Measurements from ENCODE around the gene WNK2.
"Not testable (repeated sequence)": the region's sequence is repeated elsewhere in the genome, so short reads cannot be mapped to it uniquely, and the experiment has no call there.

WNK2 gene

GRCh38 chr9:93240891-93241334 is 57.0 kb downstream of the WNK2 start:
- no peak for DNase-seq

DNA sequence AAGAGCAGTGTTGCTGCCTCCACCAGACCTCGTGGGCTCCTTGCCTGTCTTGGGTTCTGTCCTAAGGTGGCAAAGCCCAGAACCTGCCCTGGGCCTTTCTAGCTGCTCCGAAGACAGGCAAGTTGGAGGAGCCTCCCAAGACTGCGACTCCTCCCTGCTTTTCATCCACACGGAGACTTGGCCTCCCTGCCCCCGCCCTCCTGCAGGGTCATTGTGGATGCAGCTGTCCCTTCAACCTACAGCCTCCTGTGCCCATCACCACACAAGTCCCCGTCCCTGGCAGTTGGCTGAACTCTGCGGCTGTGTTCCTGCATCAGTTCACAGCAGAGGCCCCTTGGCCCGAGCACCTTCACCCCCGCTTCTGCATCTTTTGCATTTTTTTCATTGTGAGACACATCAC is 59.2 kb downstream of the WNK2 start:
- DNase-seq, result no peak

DNA sequence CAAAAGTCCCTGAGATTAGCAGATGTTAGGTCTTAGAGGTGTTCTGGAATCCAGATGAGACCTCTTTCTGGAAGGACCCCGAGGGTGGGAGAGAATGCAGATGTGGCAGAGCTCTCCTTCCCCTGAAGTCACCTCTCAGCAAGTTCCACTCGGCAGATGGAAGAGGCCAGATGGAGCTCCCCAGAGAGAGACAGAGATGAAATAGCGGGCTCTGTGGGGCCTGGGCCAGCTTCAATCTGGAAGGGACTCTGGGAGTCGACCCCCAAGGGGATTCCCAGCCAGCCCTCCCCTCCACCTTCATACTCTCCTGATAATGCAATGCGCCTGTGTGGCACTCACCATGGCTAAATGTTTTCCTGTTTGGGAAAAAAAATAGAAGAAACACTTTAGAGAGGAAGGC is 60.2 kb downstream of the WNK2 start:
- no peak for DNase-seq

GRCh38 chr9:93244510-93245436 is 60.8 kb downstream of the WNK2 start:
- no peak for DNase-seq

- DNase-seq, result no peak
Observed at GRCh38 chr9:93245437-93245970, 61.6 kb downstream of the WNK2 start.

DNA sequence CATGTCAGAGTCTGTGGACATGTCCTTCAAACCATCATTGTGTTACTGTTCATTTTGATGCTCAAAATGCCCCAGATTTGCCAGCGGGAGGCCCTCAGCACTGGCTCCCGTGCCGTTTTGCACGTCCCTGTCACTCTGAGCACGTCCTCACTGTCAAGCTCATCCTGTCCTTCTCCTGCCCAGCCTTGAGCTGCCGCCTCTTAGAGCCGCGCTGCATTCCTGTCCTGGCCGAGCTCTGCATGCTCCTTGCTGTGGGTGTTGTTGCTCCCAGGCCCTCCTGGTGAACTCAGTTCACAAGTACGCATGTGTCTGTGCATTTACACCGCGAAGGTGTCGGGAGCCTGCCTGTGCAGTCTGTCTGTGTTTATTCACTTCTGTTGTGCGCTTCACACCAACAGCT is 62.2 kb downstream of the WNK2 start:
- no peak for DNase-seq

- no peak for DNase-seq
Observed at GRCh38 chr9:93246526-93246925, 62.6 kb downstream of the WNK2 start.

DNA sequence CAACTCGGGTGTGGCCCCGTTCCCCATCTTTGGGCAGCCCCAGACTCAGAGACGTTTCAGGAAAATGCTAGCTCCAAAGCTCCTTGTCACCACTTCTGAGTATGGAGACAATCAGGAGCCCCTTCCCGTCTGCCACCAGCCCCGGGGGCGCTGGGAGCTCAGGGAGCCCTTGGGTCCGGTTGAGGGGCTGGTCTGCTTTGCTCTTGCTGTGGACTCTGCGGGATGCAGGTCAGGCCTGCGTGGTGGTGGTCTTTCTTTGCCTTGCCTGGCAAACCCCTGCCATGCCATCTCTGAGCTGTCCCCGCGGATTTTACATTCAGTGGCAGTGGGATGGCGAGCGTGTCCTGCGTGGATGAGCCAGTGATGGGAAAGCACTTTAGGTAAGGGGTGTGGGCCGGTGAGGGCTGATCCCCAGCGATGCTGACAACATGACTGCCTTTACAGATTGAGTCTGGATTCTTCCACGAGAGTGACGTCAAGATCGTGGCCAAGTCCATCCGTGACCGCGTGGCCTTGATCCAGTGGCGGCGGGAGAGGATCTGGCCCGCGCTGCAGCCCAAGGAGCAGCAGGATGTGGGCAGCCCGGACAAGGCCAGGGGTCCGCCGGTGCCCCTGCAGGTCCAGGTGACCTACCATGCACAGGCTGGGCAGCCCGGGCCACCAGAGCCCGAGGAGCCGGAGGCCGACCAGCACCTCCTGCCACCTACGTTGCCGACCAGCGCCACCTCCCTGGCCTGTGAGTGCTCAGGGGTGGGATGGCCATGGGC is 63.3 kb downstream of the WNK2 start:
- no peak for DNase-seq

- DNase-seq, result no peak
Observed at GRCh38 chr9:93247892-93248291, 64.0 kb downstream of the WNK2 start.

- DNase-seq, result no peak
Observed at GRCh38 chr9:93248386-93249040, 64.6 kb downstream of the WNK2 start.

DNA sequence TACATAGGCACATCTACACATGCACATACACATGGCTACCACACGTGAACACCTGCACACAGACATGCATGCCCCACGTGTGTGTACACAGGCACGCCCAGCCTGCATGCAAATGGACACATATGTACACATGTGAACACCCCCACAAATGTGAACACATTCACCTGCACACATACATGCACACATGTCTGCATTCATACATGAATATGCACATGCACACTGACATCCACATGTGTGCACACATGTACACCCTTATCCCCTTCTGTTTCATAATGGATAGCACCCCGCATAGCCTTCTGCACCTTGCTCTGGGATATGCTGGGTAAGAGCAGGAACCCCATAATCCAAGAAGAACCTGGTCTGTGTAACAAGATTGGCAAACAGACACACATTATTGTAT is 66.2 kb downstream of the WNK2 start:
- no peak for DNase-seq

DNA sequence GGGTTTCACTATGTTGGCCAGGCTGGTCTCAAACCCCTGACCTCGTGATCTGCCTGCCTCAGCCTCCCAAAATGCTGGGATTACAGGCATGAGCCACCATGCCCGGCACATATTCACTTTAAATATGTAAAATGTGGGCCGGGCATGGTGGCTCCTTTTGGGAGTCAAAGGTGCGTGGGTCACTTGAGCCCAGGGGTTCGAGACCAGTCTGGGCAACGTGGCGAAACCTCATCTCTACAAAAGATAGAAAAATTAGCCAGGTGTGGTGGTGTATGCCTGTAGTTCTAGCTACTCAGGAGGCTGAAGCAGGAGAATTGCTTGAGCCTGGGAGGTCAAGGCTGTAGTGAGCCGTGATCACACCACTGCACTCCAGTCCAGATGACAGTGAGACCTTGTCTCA is 67.4 kb downstream of the WNK2 start:
- not testable (repeated sequence) for DNase-seq

DNA sequence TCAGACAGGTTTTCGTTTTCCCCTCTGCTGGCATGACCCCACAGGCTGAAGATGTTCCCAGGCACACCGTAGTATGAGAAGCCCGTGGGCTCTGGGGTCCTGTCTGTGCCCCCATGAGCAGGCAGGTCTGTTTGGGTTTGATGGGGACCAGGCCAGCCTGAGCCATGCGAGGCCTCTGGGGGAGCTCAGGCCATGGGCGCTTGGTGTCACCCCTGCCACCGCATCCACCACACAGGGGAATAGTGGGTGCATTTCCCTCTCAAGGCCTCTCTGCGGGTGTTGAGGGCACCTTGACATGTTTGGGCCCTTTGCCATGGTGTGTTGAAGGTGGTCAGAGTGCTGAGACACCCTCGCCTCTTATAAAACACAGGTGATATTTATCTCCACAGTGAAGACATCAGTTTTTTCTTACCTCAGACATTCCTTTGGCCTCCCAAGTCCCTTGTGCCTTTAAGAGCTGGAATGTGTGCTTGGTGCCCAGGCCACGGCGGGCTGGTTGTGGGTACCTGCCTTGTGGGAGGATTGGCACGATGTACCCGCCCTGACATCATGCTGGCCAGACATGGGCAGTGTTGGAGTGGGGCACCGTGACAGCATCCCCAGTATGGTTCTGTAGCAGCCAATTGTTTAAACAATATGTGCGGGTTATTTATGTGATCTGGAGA is 68.3 kb downstream of the WNK2 start:
- no peak for DNase-seq

GRCh38 chr9:93252781-93253530 is 69.0 kb downstream of the WNK2 start:
- no peak for DNase-seq

- no peak for DNase-seq
Observed at GRCh38 chr9:93253633-93254032, 69.7 kb downstream of the WNK2 start.

DNA sequence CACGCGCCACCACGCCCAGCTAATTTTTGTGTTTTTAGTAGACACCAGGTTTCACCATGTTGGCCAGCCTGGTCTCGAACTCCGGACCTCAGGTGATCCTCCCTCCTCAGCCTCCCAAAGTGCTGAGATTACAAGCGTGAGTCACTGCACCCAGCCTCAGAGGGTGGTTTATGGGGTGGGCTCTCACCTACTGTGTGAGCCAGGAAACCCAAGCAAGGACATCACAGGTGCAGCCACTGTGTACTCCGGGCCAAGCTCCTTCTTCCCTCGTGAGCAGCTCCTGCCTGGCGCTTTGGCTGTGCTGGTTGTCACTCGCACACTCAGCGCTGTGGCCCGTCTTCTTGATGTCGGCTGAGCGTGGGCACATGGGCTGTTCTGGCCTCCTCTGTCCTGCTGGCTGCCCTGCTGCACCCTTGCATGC is 70.1 kb downstream of the WNK2 start:
- DNase-seq, result no peak

DNA sequence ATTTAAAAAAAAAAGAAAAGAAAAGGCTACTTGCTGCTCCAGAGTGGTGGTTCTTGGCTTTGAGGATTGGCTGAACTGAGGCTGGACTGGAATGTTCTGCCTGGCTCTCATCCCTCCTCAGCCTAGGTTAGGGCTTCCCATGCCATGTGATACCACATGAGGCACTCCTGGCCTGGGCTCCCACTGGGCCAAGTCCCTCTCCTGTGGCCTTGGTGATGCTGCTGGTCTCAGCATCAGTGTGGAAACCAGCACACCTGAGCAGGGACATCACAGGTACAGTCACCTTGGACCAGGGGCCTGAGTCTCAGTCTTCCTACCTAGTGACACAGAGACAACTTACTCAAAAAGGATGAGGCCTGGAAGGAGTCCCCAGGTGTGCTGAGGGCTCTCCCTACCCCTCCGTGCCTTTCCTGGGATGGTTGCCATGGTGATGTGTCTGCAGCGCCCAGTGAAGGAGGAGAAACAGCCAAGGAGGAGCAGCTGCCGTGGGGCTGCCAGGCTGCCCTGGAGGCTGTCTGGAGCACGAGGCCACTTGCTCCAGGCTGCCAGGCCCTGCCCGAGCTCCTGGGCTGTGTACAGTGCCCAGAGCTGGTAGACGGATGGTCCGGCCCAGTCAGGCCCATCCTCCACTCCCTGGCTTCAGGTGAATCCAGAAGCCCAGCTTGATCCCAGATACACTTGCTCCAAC is 71.0 kb downstream of the WNK2 start:
- DNase-seq, result no peak

DNA sequence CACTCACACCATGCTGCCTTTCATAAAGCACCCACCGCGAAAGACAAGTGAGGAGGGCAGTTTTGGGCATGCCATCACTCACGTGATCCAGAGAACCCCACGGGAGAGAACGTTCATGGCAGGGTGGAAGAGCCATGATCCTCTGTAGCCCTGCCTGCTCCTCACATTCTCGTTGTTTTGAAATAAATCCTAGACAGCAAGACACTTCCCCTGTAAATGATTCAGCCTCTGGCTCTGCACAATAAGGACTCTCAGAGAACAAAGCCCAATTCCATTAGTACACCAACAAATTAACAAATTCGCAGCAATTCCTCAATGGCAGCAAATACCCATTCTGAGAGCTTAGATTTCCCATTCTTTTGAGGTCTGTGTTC is 71.5 kb downstream of the WNK2 start:
- DNase-seq, result no peak

DNA sequence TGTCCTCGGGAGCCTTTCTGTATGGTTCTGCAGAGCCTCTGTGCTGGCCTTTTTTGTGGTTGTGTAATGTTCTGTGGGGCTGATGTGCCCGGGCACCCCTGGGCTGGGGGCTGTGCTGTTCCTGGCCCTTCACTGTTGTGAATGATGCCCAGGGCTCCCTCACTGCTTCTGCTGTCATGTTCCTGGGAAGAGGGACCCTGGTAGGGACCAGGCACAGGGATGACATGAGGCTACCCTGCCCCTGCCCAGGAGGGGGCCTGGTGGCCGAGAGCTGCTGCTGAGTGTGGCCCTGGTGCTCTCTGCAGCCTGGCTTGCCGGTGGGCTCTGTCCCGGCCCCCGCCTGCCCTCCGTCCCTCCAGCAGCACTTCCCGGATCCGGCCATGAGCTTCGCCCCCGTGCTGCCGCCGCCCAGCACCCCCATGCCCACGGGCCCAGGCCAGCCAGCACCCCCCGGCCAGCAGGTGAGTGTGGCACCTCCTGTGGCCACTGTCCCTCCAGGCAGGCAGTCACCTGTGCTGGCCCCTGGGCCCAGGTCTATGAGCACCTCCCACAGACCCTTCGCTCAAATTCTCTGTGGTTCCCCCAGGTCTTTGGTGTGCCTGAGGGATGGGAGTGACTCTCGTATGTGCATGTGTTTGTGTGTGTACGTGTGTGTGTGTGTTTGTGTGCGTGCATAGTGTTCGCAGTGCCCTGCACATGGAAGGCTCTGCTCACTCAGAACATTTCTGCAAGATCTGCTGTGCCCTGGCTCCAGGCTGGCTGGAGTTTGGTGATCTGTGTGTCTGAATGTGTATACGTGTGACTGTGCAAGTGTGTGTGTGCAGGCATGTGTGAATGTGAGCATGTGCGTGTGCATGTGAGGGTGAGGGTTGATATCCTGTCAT is 72.3 kb downstream of the WNK2 start:
- DNase-seq, result no peak
